Measurements from ENCODE around the gene IL1RAPL1.

GRCh38 chrX:28884823-28885222 lies 297.6 kb downstream of the IL1RAPL1 start:
- TF ChIP-seq CTCF (IDR thresholded peaks at IDR 0.05) (no peak), POLR2A (IDR thresholded peaks at IDR 0.05) (no peak)
